WTC11 (cell line): ENCODE results near the gene TMEM131L.

Source experiments
- AFF4 ChIP-seq: sonication (generic); formaldehyde crosslinking; IDR thresholded peaks from 2 replicates; pipeline ENCODE4 v1.8.1; 2023; ENCODE audit warnings: mild to moderate bottlenecking, missing genetic modification reagents, borderline replicate concordance
- NFYB ChIP-seq: sonication (generic); formaldehyde crosslinking; conservative IDR thresholded peaks from 2 replicates; pipeline ENCODE4 v1.8.0; 2022; ENCODE audit warnings: low read depth, missing genetic modification reagents
- ZNF121 ChIP-seq: sonication (generic); formaldehyde crosslinking; IDR thresholded peaks from 2 replicates; pipeline ENCODE4 v1.8.0; 2023; ENCODE audit warnings: missing genetic modification reagents
- TF ChIP-seq, protein P1 (sequence below): sonication (generic); formaldehyde crosslinking; IDR thresholded peaks from 2 replicates; pipeline ENCODE4 v1.8.1; 2023; ENCODE audit warnings: mild to moderate bottlenecking, missing genetic modification reagents, moderate library complexity
- TF ChIP-seq, protein P2 (sequence below): fragments of 200-600 bp; IDR thresholded peaks from 2 replicates; pipeline ENCODE4 v1.8.0; 2022; ENCODE audit warnings: antibody characterized with exemption
- TF ChIP-seq, protein P3 (sequence below): sonication (generic); formaldehyde crosslinking; IDR thresholded peaks from 2 replicates; pipeline ENCODE4 v1.8.1; 2022; ENCODE audit warnings: mild to moderate bottlenecking, moderate library complexity, missing genetic modification reagents

GRCh38 chr4:153668647-153669046, 202.5 kb downstream of the TMEM131L start:
- TF ChIP-seq, protein P1, sequence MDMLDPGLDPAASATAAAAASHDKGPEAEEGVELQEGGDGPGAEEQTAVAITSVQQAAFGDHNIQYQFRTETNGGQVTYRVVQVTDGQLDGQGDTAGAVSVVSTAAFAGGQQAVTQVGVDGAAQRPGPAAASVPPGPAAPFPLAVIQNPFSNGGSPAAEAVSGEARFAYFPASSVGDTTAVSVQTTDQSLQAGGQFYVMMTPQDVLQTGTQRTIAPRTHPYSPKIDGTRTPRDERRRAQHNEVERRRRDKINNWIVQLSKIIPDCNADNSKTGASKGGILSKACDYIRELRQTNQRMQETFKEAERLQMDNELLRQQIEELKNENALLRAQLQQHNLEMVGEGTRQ (CRISPR knock-in tag): no peak
- TF ChIP-seq, protein P2, sequence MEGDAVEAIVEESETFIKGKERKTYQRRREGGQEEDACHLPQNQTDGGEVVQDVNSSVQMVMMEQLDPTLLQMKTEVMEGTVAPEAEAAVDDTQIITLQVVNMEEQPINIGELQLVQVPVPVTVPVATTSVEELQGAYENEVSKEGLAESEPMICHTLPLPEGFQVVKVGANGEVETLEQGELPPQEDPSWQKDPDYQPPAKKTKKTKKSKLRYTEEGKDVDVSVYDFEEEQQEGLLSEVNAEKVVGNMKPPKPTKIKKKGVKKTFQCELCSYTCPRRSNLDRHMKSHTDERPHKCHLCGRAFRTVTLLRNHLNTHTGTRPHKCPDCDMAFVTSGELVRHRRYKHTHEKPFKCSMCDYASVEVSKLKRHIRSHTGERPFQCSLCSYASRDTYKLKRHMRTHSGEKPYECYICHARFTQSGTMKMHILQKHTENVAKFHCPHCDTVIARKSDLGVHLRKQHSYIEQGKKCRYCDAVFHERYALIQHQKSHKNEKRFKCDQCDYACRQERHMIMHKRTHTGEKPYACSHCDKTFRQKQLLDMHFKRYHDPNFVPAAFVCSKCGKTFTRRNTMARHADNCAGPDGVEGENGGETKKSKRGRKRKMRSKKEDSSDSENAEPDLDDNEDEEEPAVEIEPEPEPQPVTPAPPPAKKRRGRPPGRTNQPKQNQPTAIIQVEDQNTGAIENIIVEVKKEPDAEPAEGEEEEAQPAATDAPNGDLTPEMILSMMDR: no peak
- TF ChIP-seq, protein P3, sequence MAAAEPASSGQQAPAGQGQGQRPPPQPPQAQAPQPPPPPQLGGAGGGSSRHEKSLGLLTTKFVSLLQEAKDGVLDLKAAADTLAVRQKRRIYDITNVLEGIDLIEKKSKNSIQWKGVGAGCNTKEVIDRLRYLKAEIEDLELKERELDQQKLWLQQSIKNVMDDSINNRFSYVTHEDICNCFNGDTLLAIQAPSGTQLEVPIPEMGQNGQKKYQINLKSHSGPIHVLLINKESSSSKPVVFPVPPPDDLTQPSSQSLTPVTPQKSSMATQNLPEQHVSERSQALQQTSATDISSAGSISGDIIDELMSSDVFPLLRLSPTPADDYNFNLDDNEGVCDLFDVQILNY: no peak
- TF ChIP-seq AFF4 (CRISPR knock-in tag) (no peak), NFYB (no peak), ZNF121 (no peak)
